Mesothelial cell of epicardium (in vitro differentiated cells): ENCODE measurements around the gene IL21R. TPM values are rescaled to one million over a fixed set of nuclear protein-coding genes. Genes with fewer than 3 reads are reported as not detected.

Experiments
- DNase-seq, 2 experiments: peaks; one replicate each; pipeline ENCODE4 v3.0.0; 2021; ENCODE audit warnings: low spot score in 2 of 2; ENCODE audit not compliant: unreplicated experiment in 2 of 2
- H3K27ac Mint-ChIP-seq: 2 replicates; pipeline ENCODE4 v1.8.0; 2021; ENCODE audit warnings: mixed read lengths
- H3K27me3 Mint-ChIP-seq: 2 replicates; pipeline ENCODE4 v1.8.0; 2021; ENCODE audit warnings: low read depth, mixed read lengths
- H3K36me3 Mint-ChIP-seq: 2 replicates; pipeline ENCODE4 v1.8.0; 2021; ENCODE audit warnings: mixed read lengths
- H3K4me1 Mint-ChIP-seq: 2 replicates; pipeline ENCODE4 v1.8.0; 2021; ENCODE audit warnings: mixed read lengths
- H3K4me3 Mint-ChIP-seq: 2 replicates; pipeline ENCODE4 v1.8.0; 2021; ENCODE audit warnings: mild to moderate bottlenecking, moderate library complexity, mixed read lengths
- H3K9me3 Mint-ChIP-seq: 2 replicates; pipeline ENCODE4 v1.8.0; 2021; ENCODE audit warnings: mixed read lengths
- total RNA-seq: library from RNA; stranded (reverse); gene quantifications from 3 replicates; pipeline ENCODE4 v1.2.1, GENCODE V29; 2021
- TF ChIP-seq, protein P1 (sequence below): fragments of 200-600 bp; sonication (generic); IDR thresholded peaks from one replicate; pipeline ENCODE4 v1.5.0; 2021; ENCODE audit warnings: antibody characterized with exemption; ENCODE audit not compliant: unreplicated experiment

Gene IL21R
- total RNA-seq, 1 donor from 2014 or later = 0.22 TPM

DNA sequence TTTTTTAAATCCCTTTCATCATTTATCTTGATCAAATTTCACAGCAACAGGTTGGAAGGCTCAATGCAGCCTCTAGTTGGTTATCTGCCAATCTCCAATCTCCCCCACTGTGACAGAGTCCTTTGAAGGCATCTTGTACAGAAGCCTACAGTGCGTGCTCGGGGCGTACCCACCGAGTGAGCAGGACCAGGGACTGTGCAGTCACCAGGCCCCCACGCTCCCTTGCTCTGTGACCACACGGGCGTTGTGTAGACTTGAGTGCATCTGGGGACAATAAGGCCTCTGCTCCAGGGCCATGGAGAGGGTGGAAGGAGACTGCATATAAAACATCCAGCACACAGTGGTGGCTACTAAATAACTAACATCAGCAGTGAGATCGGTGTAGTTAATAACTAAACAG lies 84.4 kb downstream of the IL21R start:
- no peaks in the 10 kb centered on the region for H3K4me1 Mint-ChIP-seq
- H3K27me3 Mint-ChIP-seq = no peaks in the 10 kb centered on the region
- no peak overlapping the region for H3K27ac Mint-ChIP-seq
- TF ChIP-seq, protein P1, sequence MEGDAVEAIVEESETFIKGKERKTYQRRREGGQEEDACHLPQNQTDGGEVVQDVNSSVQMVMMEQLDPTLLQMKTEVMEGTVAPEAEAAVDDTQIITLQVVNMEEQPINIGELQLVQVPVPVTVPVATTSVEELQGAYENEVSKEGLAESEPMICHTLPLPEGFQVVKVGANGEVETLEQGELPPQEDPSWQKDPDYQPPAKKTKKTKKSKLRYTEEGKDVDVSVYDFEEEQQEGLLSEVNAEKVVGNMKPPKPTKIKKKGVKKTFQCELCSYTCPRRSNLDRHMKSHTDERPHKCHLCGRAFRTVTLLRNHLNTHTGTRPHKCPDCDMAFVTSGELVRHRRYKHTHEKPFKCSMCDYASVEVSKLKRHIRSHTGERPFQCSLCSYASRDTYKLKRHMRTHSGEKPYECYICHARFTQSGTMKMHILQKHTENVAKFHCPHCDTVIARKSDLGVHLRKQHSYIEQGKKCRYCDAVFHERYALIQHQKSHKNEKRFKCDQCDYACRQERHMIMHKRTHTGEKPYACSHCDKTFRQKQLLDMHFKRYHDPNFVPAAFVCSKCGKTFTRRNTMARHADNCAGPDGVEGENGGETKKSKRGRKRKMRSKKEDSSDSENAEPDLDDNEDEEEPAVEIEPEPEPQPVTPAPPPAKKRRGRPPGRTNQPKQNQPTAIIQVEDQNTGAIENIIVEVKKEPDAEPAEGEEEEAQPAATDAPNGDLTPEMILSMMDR = no peak
- no peak overlapping the region for H3K4me3 Mint-ChIP-seq
- no peaks in the 10 kb centered on the region for H3K9me3 Mint-ChIP-seq
- DNase-seq = no peak
- peaks cover 59% of the 10 kb centered on the region for H3K36me3 Mint-ChIP-seq

GRCh38 chr16:27486760-27487159 lies 84.8 kb downstream of the IL21R start:
- Mint-ChIP-seq H3K4me3 (no peak overlapping the region), H3K27ac (no peak overlapping the region), H3K9me3 (no peaks in the 10 kb centered on the region)

GRCh38 chr16:27489421-27489820 lies 87.4 kb downstream of the IL21R start:
- TF ChIP-seq, protein P1 = no peak
- no peaks in the 10 kb centered on the region for H3K4me1 Mint-ChIP-seq
- no peak for DNase-seq
- H3K27me3 Mint-ChIP-seq = no peaks in the 10 kb centered on the region
- no peak overlapping the region for H3K27ac Mint-ChIP-seq
- H3K9me3 Mint-ChIP-seq = no peaks in the 10 kb centered on the region
- no peak overlapping the region for H3K4me3 Mint-ChIP-seq
- peaks cover 59% of the 10 kb centered on the region for H3K36me3 Mint-ChIP-seq

More at GRCh38 chr16:27486760-27487159, 84.8 kb downstream of the IL21R start:
- H3K4me1 Mint-ChIP-seq = no peaks in the 10 kb centered on the region
- TF ChIP-seq, protein P1 = no peak
- H3K27me3 Mint-ChIP-seq = no peaks in the 10 kb centered on the region
- peaks cover 59% of the 10 kb centered on the region for H3K36me3 Mint-ChIP-seq
- DNase-seq = no peak

DNA sequence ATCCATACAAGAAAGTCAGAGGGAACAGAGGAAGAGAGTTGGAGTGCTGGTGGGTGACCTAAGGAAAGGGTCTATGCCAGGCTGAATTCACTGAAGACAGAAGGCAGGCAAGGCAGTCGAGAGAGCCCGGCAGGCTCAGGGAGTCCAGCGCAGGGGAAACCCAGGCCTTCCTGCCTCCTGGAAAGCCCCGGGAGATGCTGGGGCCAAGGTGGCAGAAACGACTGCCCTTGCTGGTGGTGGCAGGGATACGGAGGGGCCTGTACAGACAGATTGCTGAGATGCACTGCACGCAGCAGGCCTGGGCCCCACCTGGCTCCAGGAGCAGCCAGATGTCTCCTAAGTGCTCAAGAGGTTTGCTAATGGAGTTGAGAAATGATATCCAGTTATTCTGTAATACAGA lies 87.9 kb downstream of the IL21R start:
- no peak for DNase-seq
- H3K4me3 Mint-ChIP-seq = no peak overlapping the region
- peaks cover 59% of the 10 kb centered on the region for H3K36me3 Mint-ChIP-seq
- TF ChIP-seq, protein P1 = no peak
- H3K27ac Mint-ChIP-seq = no peak overlapping the region
- no peaks in the 10 kb centered on the region for H3K9me3 Mint-ChIP-seq
- no peaks in the 10 kb centered on the region for H3K4me1 Mint-ChIP-seq
- H3K27me3 Mint-ChIP-seq = no peaks in the 10 kb centered on the region

GRCh38 chr16:27491894-27492587 lies 90.1 kb downstream of the IL21R start:
- H3K9me3 Mint-ChIP-seq = no peaks in the 10 kb centered on the region
- peaks cover 55% of the 10 kb centered on the region for H3K36me3 Mint-ChIP-seq
- DNase-seq = no peak
- TF ChIP-seq, protein P1 = no peak
- no peak overlapping the region for H3K4me3 Mint-ChIP-seq
- no peaks in the 10 kb centered on the region for H3K27me3 Mint-ChIP-seq
- H3K4me1 Mint-ChIP-seq = no peaks in the 10 kb centered on the region
- H3K27ac Mint-ChIP-seq = no peak overlapping the region
